CD14-positive monocyte (primary cell): Measurements from ENCODE around the gene COPG2. TPM values are rescaled to one million over a fixed set of nuclear protein-coding genes. Genes with fewer than 3 reads are reported as not detected.
"Not testable (repeated sequence)": the region's sequence is repeated elsewhere in the genome, so short reads cannot be mapped to it uniquely, and the experiment has no call there.

Experiments
- DNase-seq, 3 donors: peaks; one replicate each; pipeline ENCODE4 v3.0.0-alpha.2; 2011 to 2022
- H2AFZ ChIP-seq: 2 replicates; pipeline ENCODE4 v1.6.0; 2012; ENCODE audit warnings: mild to moderate bottlenecking, low read depth, low read length, inconsistent platforms; ENCODE audit not compliant: insufficient read depth, poor library complexity, severe bottlenecking
- H3K27ac ChIP-seq, 2 donors: 1 replicate in 1 of 2; 2 replicates in 1 of 2; pipeline ENCODE4 v1.5.1; 2012 to 2013; ENCODE audit warnings: low read length in 2 of 2, control low read depth in 1 of 2, inconsistent platforms in 1 of 2, low read depth in 1 of 2, mild to moderate bottlenecking in 1 of 2
- H3K27me3 ChIP-seq, 2 donors: one replicate each; pipeline versions ENCODE4 v1.6.0 to v1.6.1; 2011 to 2013; ENCODE audit warnings: low read length in 2 of 2; ENCODE audit not compliant: control insufficient read depth in 2 of 2, insufficient read depth in 2 of 2
- H3K36me3 ChIP-seq, 2 donors: replicated peaks in 1 of 2; 1 replicate in 1 of 2; 2 replicates in 1 of 2; pipeline versions ENCODE4 v1.5.1 to v1.6.1; 2012 to 2013; ENCODE audit warnings: low read length in 2 of 2, control low read depth in 1 of 2, inconsistent platforms in 1 of 2, mild to moderate bottlenecking in 1 of 2; ENCODE audit not compliant: insufficient read depth in 2 of 2, control insufficient read depth in 1 of 2
- H3K4me1 ChIP-seq, 2 donors: 1 replicate in 1 of 2; 2 replicates in 1 of 2; pipeline versions ENCODE4 v1.5.1 to v1.6.1; 2012 to 2013; ENCODE audit warnings: low read length in 2 of 2, control low read depth in 1 of 2, inconsistent platforms in 1 of 2, mild to moderate bottlenecking in 1 of 2, moderate library complexity in 1 of 2; ENCODE audit not compliant: insufficient read depth in 2 of 2, control insufficient read depth in 1 of 2
- H3K4me2 ChIP-seq: replicated peaks from 2 replicates; pipeline ENCODE3; 2012; ENCODE audit warnings: low read length, moderate library complexity, mild to moderate bottlenecking; ENCODE audit not compliant: poor library complexity, severe bottlenecking; ENCODE audit errors: extremely low read depth
- H3K4me3 ChIP-seq, 3 experiments: fragments of 200-600 bp in 1 of 3; sonication (generic) in 1 of 3; replicated peaks in 1 of 3; 1 replicate in 2 of 3; 2 replicates in 1 of 3; pipeline ENCODE4 v1.5.1; 2011 to 2013; ENCODE audit warnings: low read length in 3 of 3, mild to moderate bottlenecking in 3 of 3, control low read depth in 2 of 3, low read depth in 2 of 3, inconsistent platforms in 1 of 3, moderate library complexity in 1 of 3
- H3K79me2 ChIP-seq: 2 replicates; pipeline ENCODE4 v1.6.0; 2012; ENCODE audit warnings: mild to moderate bottlenecking, control low read depth, inconsistent platforms, low read length, moderate library complexity; ENCODE audit not compliant: insufficient read depth
- H3K9ac ChIP-seq: 2 replicates; pipeline ENCODE4 v1.6.0; 2017; ENCODE audit warnings: low read length, mild to moderate bottlenecking; ENCODE audit not compliant: insufficient read depth, poor library complexity, severe bottlenecking
- H3K9me3 ChIP-seq, 2 donors: replicated peaks in 1 of 2; 1 replicate in 1 of 2; 2 replicates in 1 of 2; pipeline versions ENCODE4 v1.5.1 to v1.6.1; 2012 to 2013; ENCODE audit warnings: low read length in 2 of 2, control low read depth in 1 of 2; ENCODE audit not compliant: control insufficient read depth in 1 of 2, insufficient read depth in 1 of 2
- H4K20me1 ChIP-seq: 2 replicates; pipeline ENCODE4 v1.6.0; 2012; ENCODE audit warnings: mild to moderate bottlenecking, low read length, control low read depth, moderate library complexity; ENCODE audit not compliant: insufficient read depth
- H3K27ac Mint-ChIP-seq, 7 donors: one replicate each; pipeline ENCODE4 v1.8.0; 2020; ENCODE audit warnings: mild to moderate bottlenecking in 7 of 7, mixed read lengths in 7 of 7, moderate library complexity in 6 of 7, inconsistent platforms in 2 of 7
- H3K27me3 Mint-ChIP-seq, 3 donors: one replicate each; pipeline ENCODE4 v1.8.0; 2021 to 2022; ENCODE audit warnings: low read depth in 3 of 3, mild to moderate bottlenecking in 3 of 3, mixed read lengths in 3 of 3, moderate library complexity in 3 of 3, inconsistent platforms in 1 of 3
- H3K36me3 Mint-ChIP-seq, 2 donors: one replicate each; pipeline ENCODE4 v1.8.0; 2020; ENCODE audit warnings: mixed read lengths in 2 of 2, inconsistent platforms in 1 of 2, mild to moderate bottlenecking in 1 of 2
- H3K4me1 Mint-ChIP-seq: one replicate; pipeline ENCODE4 v1.8.0; 2020; ENCODE audit warnings: mild to moderate bottlenecking, mixed read lengths
- H3K4me3 Mint-ChIP-seq, 2 donors: one replicate each; pipeline ENCODE4 v1.8.0; 2020; ENCODE audit warnings: mild to moderate bottlenecking in 2 of 2, mixed read lengths in 2 of 2, moderate library complexity in 1 of 2
- H3K9me3 Mint-ChIP-seq, 7 donors: one replicate each; pipeline ENCODE4 v1.8.0; 2020 to 2022; ENCODE audit warnings: mixed read lengths in 7 of 7, mild to moderate bottlenecking in 6 of 7, moderate library complexity in 6 of 7, inconsistent platforms in 2 of 7
- CTCF ChIP-seq: fragments of 200-600 bp; IDR thresholded peaks from one replicate; pipeline ENCODE4 v1.8.0; 2022; ENCODE audit warnings: antibody characterized with exemption, mild to moderate bottlenecking
- WGBS: methylation state at CpG from one replicate; pipeline ENCODE4 v1.1.5; 2013; ENCODE audit warnings: missing lambda C conversion rate; ENCODE audit not compliant: insufficient coverage; 5-methylcytosine and 5-hydroxymethylcytosine counted together
- intact Hi-C, 2 donors: fragments of 100-400 bp; cut with micrococcal nuclease; formaldehyde crosslinking; loops; one replicate each; pipeline versions ENCODE4 v1.15.0 to v1.15.1; 2023
- polyA plus RNA-seq, 3 donors: library from polyadenylated mRNA; depleted of rRNA in 1 of 3; unstranded in 2 of 3; stranded (reverse) in 1 of 3; fragments of 300-500 nt in 2 of 3; fragments of >200 nt in 1 of 3; fragmentation: Illumina TruSeq in 2 of 3; gene quantifications; 1 replicate in 2 of 3; 2 replicates in 1 of 3; pipeline ENCODE4 v1.2.3, GENCODE V29; 2012 to 2021

COPG2 gene
- polyA plus RNA-seq, 3 donors = 2.7 to 10.3 (median 9.6) TPM

DNA sequence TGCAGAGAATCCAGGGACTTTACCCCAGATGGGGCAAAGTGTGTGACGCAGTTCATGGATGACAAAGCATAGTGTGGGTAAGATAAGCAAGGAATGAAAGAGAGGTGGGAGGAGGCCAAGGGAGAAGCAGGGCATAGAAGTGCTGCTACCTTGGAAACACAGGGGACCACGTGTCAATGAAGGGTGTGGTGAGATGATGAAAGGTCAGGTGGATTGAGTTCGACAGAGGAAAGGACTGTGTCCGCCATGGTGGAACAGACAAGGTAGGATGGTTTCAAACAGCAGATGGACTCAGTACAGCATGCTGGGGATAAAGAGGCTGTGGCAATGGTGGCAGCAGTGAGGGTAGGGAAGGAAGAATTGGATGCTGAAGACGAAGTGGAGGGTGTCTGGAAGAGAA, 143.9 kb downstream of the COPG2 start:
- Histone ChIP-seq H3K27me3 (no peaks in the 10 kb centered on the region), H3K4me1 (no peaks in the 10 kb centered on the region), H3K9ac (no peak overlapping the region), H3K27ac (no peak overlapping the region), H3K79me2 (no peaks in the 10 kb centered on the region), H3K4me2 (no peak overlapping the region), H4K20me1 (no peaks in the 10 kb centered on the region), H3K9me3 (no peaks in the 10 kb centered on the region), H3K4me3 (no peak overlapping the region), H3K36me3 (peaks cover 0 to 21% of the 10 kb centered on the region in 2 donors), H2AFZ (no peak overlapping the region)
- H3K27me3 Mint-ChIP-seq = no peaks in the 10 kb centered on the region
- no peaks in the 10 kb centered on the region for H3K9me3 Mint-ChIP-seq
- 97% methylated on average over 5 of the region's 5 CpGs for WGBS
- H3K27ac Mint-ChIP-seq = no peak overlapping the region
- H3K4me1 Mint-ChIP-seq = no peaks in the 10 kb centered on the region
- intact Hi-C loops = no loop called here
- H3K4me3 Mint-ChIP-seq = no peak overlapping the region
- no peak for TF ChIP-seq CTCF
- no peak for DNase-seq
- H3K36me3 Mint-ChIP-seq = peaks cover 10 to 12% of the 10 kb centered on the region in 2 donors

- H3K4me1 Mint-ChIP-seq, H3K4me3 ChIP-seq, H3K9me3 Mint-ChIP-seq, H2AFZ ChIP-seq, H3K4me3 Mint-ChIP-seq, H3K27ac ChIP-seq, DNase-seq, H3K27me3 ChIP-seq, H3K9ac ChIP-seq, H3K4me2 ChIP-seq, H3K4me1 ChIP-seq, H3K79me2 ChIP-seq, H4K20me1 ChIP-seq, H3K27ac Mint-ChIP-seq, H3K36me3 Mint-ChIP-seq, H3K27me3 Mint-ChIP-seq, H3K9me3 ChIP-seq, intact Hi-C loops: not testable (repeated sequence)
- 90% methylated on average over 7 of the region's 17 CpGs for WGBS
- H3K36me3 ChIP-seq = peaks cover 0 to 14% of the 10 kb centered on the region in 2 donors
Observed at GRCh38 chr7:130523519-130524125, 144.9 kb downstream of the COPG2 start.
